Measurements from ENCODE around the gene C1orf74. TPM values are rescaled to one million over a fixed set of nuclear protein-coding genes. Genes with fewer than 3 reads are reported as not detected.

Gene C1orf74
- total RNA-seq, 5 donors from 2014 or later (not counting 1 experiment from before 2014, with no cell fraction given) = 0.58 to 1.3 (median 1.2) TPM

- no peak overlapping the region for H3K27ac ChIP-seq (ENCODE audit: low read length)
- Mint-ChIP-seq H3K27me3 (no peaks in the 10 kb centered on the region), H3K4me1 (peaks cover 62 to 73% (median 67%) of the 10 kb centered on the region in 3 donors), H3K4me3 (peak overlapping the region in 1 of 3 donors; percentile 68), H3K9me3 (no peaks in the 10 kb centered on the region), H3K36me3 (no peaks in the 10 kb centered on the region), H3K27ac (peak overlapping the region; percentile 76 to 82)
- no peaks in the 10 kb centered on the region for H3K36me3 ChIP-seq (ENCODE audit: control insufficient read depth in 2 of 2, extremely low read depth in 1 of 2, insufficient read depth in 1 of 2, low read length in 1 of 2)
- no peaks in the 10 kb centered on the region for H3K9me3 ChIP-seq
- DNase-seq (no peak), ATAC-seq (replicated peaks in 1 of 4) (no peak)
- H3K27me3 ChIP-seq (replicated peaks in 1 of 2; ENCODE audit: control insufficient read depth in 2 of 2, extremely low read depth in 1 of 2, insufficient read depth in 2 of 2, low read length in 1 of 2) = no peaks in the 10 kb centered on the region
- no CpG with 5 or more reads among the region's 6 CpGs for WGBS (ENCODE audit: insufficient coverage)
- ChIA-PET CTCF (interaction anchor here (1.1 to 3.2 kb wide), 8 partner anchors 10 to 180 kb away, joined by 3 to 34 read pairs (median 5); partner anchors contain the start of gene C1orf74 (in 1 of the 2)), POLR2A (interaction anchor here (0.5 to 1.0 kb wide), 3 partner anchors 18 to 58 kb away, joined by 3 to 8 read pairs (median 5); no protein-coding TSS in a partner anchor)
- H3K4me3 ChIP-seq (ENCODE audit: control insufficient read depth in 1 of 2, extremely low read depth in 1 of 2, low read length in 1 of 2) = no peak overlapping the region
- peaks cover 38 to 53% of the 10 kb centered on the region in 2 experiments for H3K4me1 ChIP-seq (ENCODE audit: control insufficient read depth in 1 of 2, extremely low read depth in 1 of 2, insufficient read depth in 2 of 2, low read length in 2 of 2)
Observed at GRCh38 chr1:209749670-209750323, 34.6 kb downstream of the C1orf74 start.

- Histone ChIP-seq H3K27me3 (replicated peaks in 1 of 2; ENCODE audit: control insufficient read depth in 2 of 2, extremely low read depth in 1 of 2, insufficient read depth in 2 of 2, low read length in 1 of 2) (no peaks in the 10 kb centered on the region), H3K9me3 (no peaks in the 10 kb centered on the region), H3K36me3 (ENCODE audit: control insufficient read depth in 2 of 2, extremely low read depth in 1 of 2, insufficient read depth in 1 of 2, low read length in 1 of 2) (no peaks in the 10 kb centered on the region), H3K4me1 (ENCODE audit: control insufficient read depth in 1 of 2, extremely low read depth in 1 of 2, insufficient read depth in 2 of 2, low read length in 2 of 2) (peaks cover 38 to 48% of the 10 kb centered on the region in 2 experiments), H3K4me3 (ENCODE audit: control insufficient read depth in 1 of 2, extremely low read depth in 1 of 2, low read length in 1 of 2) (no peak overlapping the region), H3K27ac (ENCODE audit: low read length) (peak overlapping the region; percentile 45)
- H3K36me3 Mint-ChIP-seq = no peaks in the 10 kb centered on the region
- peak overlapping the region in 1 of 3 donors; percentile 37 for H3K4me3 Mint-ChIP-seq
- peaks cover 60 to 70% (median 62%) of the 10 kb centered on the region in 3 donors for H3K4me1 Mint-ChIP-seq
- no CpG with 5 or more reads among the region's 2 CpGs for WGBS (ENCODE audit: insufficient coverage)
- no peaks in the 10 kb centered on the region for H3K27me3 Mint-ChIP-seq
- no peaks in the 10 kb centered on the region for H3K9me3 Mint-ChIP-seq
- CTCF ChIA-PET = interaction anchor here (1.1 to 3.2 kb wide), 11 partner anchors 10 to 179 kb away, joined by 3 to 34 read pairs (median 5); partner anchors contain the start of gene C1orf74 (in 1 of the 2)
- POLR2A ChIA-PET = interaction anchor here in 1 of 2 donors (1.0 kb wide), 1 partner anchor 19 kb away, joined by 5 read pairs; no protein-coding TSS in a partner anchor
- ATAC-seq (replicated peaks in 1 of 4) (no peak), DNase-seq (no peak)
- peak overlapping the region; percentile 76 to 82 for H3K27ac Mint-ChIP-seq
Observed at GRCh38 chr1:209749205-209749604, 35.2 kb downstream of the C1orf74 start.

DNA sequence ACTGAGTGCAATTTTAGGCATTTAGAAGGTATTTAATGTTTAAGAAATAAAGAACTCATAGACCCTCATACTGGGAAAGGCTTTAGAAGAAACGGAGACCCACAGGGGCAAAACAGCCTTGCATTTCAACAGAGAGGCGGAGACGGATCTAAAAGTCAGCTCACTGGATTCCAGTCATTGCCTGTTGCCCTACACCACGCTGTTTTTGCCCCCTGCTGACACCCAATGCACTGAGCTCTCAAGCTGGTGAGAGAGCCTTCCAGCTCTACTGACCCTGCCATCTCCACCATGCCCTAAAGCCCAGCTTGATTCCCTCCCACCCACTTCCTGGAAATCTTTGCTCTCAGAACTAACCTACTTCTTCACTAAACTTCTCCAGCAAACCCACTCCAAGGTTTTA, 35.7 kb downstream of the C1orf74 start:
- no peaks in the 10 kb centered on the region for H3K27me3 Mint-ChIP-seq
- Histone ChIP-seq H3K27ac (ENCODE audit: low read length) (peak overlapping the region; percentile 45), H3K9me3 (no peaks in the 10 kb centered on the region), H3K4me3 (ENCODE audit: control insufficient read depth in 1 of 2, extremely low read depth in 1 of 2, low read length in 1 of 2) (no peak overlapping the region), H3K27me3 (replicated peaks in 1 of 2; ENCODE audit: control insufficient read depth in 2 of 2, extremely low read depth in 1 of 2, insufficient read depth in 2 of 2, low read length in 1 of 2) (no peaks in the 10 kb centered on the region), H3K36me3 (ENCODE audit: control insufficient read depth in 2 of 2, extremely low read depth in 1 of 2, insufficient read depth in 1 of 2, low read length in 1 of 2) (no peaks in the 10 kb centered on the region), H3K4me1 (ENCODE audit: control insufficient read depth in 1 of 2, extremely low read depth in 1 of 2, insufficient read depth in 2 of 2, low read length in 2 of 2) (peaks cover 38 to 47% of the 10 kb centered on the region in 2 experiments)
- H3K4me1 Mint-ChIP-seq = peaks cover 54 to 64% (median 56%) of the 10 kb centered on the region in 3 donors
- peak overlapping the region in 2 of 3 donors; percentile 77 to 87 for H3K4me3 Mint-ChIP-seq
- CTCF ChIA-PET = interaction anchor here (0.6 to 4.1 kb wide), 18 partner anchors 8 to 183 kb away, joined by 3 to 34 read pairs (median 4); partner anchors contain the start of genes C1orf74 (in 1 of the 2) and TRAF3IP3 (in 1 of the 2)
- H3K9me3 Mint-ChIP-seq = no peaks in the 10 kb centered on the region
- ATAC-seq (replicated peaks in 1 of 4) = no peak
- H3K36me3 Mint-ChIP-seq = no peaks in the 10 kb centered on the region
- H3K27ac Mint-ChIP-seq = peak overlapping the region; percentile 97 to 98
- WGBS (ENCODE audit: insufficient coverage) = 77% methylated on average over 4 of the region's 4 CpGs
- DNase-seq = no peak
- POLR2A ChIA-PET = no interaction called here

GRCh38 chr1:209747580-209748262, 36.6 kb downstream of the C1orf74 start:
- DNase-seq (peak; percentile 53 to 85 (median 74)), ATAC-seq (replicated peaks in 1 of 4) (peak; percentile 79 to 86 (median 85))
- Histone ChIP-seq H3K27ac (ENCODE audit: low read length) (peak overlapping the region; percentile 45), H3K4me3 (ENCODE audit: control insufficient read depth in 1 of 2, extremely low read depth in 1 of 2, low read length in 1 of 2) (peak overlapping the region; percentile 56 to 71), H3K4me1 (ENCODE audit: control insufficient read depth in 1 of 2, extremely low read depth in 1 of 2, insufficient read depth in 2 of 2, low read length in 2 of 2) (peaks cover 36 to 43% of the 10 kb centered on the region in 2 experiments), H3K27me3 (replicated peaks in 1 of 2; ENCODE audit: control insufficient read depth in 2 of 2, extremely low read depth in 1 of 2, insufficient read depth in 2 of 2, low read length in 1 of 2) (no peaks in the 10 kb centered on the region), H3K9me3 (no peaks in the 10 kb centered on the region), H3K36me3 (ENCODE audit: control insufficient read depth in 2 of 2, extremely low read depth in 1 of 2, insufficient read depth in 1 of 2, low read length in 1 of 2) (no peaks in the 10 kb centered on the region)
- CTCF ChIA-PET = interaction anchor here (0.6 to 4.1 kb wide), 17 partner anchors 8 to 182 kb away, joined by 3 to 34 read pairs (median 4); partner anchors contain the start of genes TRAF3IP3 (in 2 of the 2) and C1orf74 (in 1 of the 2)
- H3K4me3 Mint-ChIP-seq = peak overlapping the region; percentile 77 to 87 (median 87)
- POLR2A ChIA-PET = no interaction called here
- peak overlapping the region; percentile 97 to 98 for H3K27ac Mint-ChIP-seq
- no peaks in the 10 kb centered on the region for H3K9me3 Mint-ChIP-seq
- no peaks in the 10 kb centered on the region for H3K27me3 Mint-ChIP-seq
- peaks cover 49 to 60% (median 54%) of the 10 kb centered on the region in 3 donors for H3K4me1 Mint-ChIP-seq
- no peaks in the 10 kb centered on the region for H3K36me3 Mint-ChIP-seq
- 15% methylated on average over 35 of the region's 37 CpGs for WGBS (ENCODE audit: insufficient coverage)

GRCh38 chr1:209746451-209747165, 37.8 kb downstream of the C1orf74 start:
- H3K27me3 ChIP-seq (replicated peaks in 1 of 2; ENCODE audit: control insufficient read depth in 2 of 2, extremely low read depth in 1 of 2, insufficient read depth in 2 of 2, low read length in 1 of 2) = no peaks in the 10 kb centered on the region
- H3K27me3 Mint-ChIP-seq = no peaks in the 10 kb centered on the region
- 91% methylated on average over 2 of the region's 4 CpGs for WGBS (ENCODE audit: insufficient coverage)
- peaks cover 27 to 34% of the 10 kb centered on the region in 2 experiments for H3K4me1 ChIP-seq (ENCODE audit: control insufficient read depth in 1 of 2, extremely low read depth in 1 of 2, insufficient read depth in 2 of 2, low read length in 2 of 2)
- CTCF ChIA-PET = interaction anchor here (1.0 to 4.1 kb wide), 4 partner anchors 9 to 23 kb away, joined by 3 to 21 read pairs (median 13); partner anchors contain the start of gene TRAF3IP3 (in 2 of the 2)
- ATAC-seq (replicated peaks in 1 of 4) (no peak), DNase-seq (no peak)
- H3K27ac ChIP-seq (ENCODE audit: low read length) = no peak overlapping the region
- peak overlapping the region; percentile 97 to 98 for H3K27ac Mint-ChIP-seq
- peaks cover 47 to 58% (median 48%) of the 10 kb centered on the region in 3 donors for H3K4me1 Mint-ChIP-seq
- H3K9me3 Mint-ChIP-seq = no peaks in the 10 kb centered on the region
- no peak overlapping the region for H3K4me3 ChIP-seq (ENCODE audit: control insufficient read depth in 1 of 2, extremely low read depth in 1 of 2, low read length in 1 of 2)
- H3K36me3 Mint-ChIP-seq = no peaks in the 10 kb centered on the region
- POLR2A ChIA-PET = no interaction called here
- peak overlapping the region in 1 of 3 donors; percentile 77 for H3K4me3 Mint-ChIP-seq
- no peaks in the 10 kb centered on the region for H3K9me3 ChIP-seq
- H3K36me3 ChIP-seq (ENCODE audit: control insufficient read depth in 2 of 2, extremely low read depth in 1 of 2, insufficient read depth in 1 of 2, low read length in 1 of 2) = no peaks in the 10 kb centered on the region

DNA sequence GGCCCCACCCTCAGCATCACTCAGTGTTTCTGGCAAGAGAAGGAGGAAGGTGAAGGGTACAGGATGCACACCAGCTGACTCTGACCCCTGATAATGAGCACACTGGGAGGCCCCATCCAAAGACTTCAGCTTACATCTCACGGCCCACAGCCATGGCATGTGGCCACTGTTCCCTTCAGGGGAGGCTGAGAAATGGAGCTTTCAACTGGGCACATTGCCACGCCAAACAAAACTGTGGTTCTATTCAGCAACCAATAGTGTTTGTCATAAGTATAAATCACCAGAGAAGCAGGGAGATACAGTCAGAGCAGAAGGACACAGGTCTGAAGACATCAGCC, 41.2 kb downstream of the C1orf74 start:
- no peak overlapping the region for H3K4me3 ChIP-seq (ENCODE audit: control insufficient read depth in 1 of 2, extremely low read depth in 1 of 2, low read length in 1 of 2)
- Mint-ChIP-seq H3K36me3 (no peaks in the 10 kb centered on the region), H3K27ac (no peak overlapping the region), H3K9me3 (no peaks in the 10 kb centered on the region), H3K4me1 (peaks cover 20 to 33% (median 24%) of the 10 kb centered on the region in 3 donors), H3K4me3 (no peak overlapping the region), H3K27me3 (no peaks in the 10 kb centered on the region)
- POLR2A ChIA-PET = no interaction called here
- CTCF ChIA-PET = no interaction called here
- WGBS (ENCODE audit: insufficient coverage) = 86% methylated on average over 1 of the region's 2 CpGs
- H3K4me1 ChIP-seq (ENCODE audit: control insufficient read depth in 1 of 2, extremely low read depth in 1 of 2, insufficient read depth in 2 of 2, low read length in 2 of 2) = peaks cover 3 to 11% of the 10 kb centered on the region in 2 experiments
- H3K27me3 ChIP-seq (replicated peaks in 1 of 2; ENCODE audit: control insufficient read depth in 2 of 2, extremely low read depth in 1 of 2, insufficient read depth in 2 of 2, low read length in 1 of 2) = no peaks in the 10 kb centered on the region
- no peak for ATAC-seq (replicated peaks in 1 of 4)
- no peaks in the 10 kb centered on the region for H3K36me3 ChIP-seq (ENCODE audit: control insufficient read depth in 2 of 2, extremely low read depth in 1 of 2, insufficient read depth in 1 of 2, low read length in 1 of 2)
- no peak for DNase-seq
- no peaks in the 10 kb centered on the region for H3K9me3 ChIP-seq
- no peak overlapping the region for H3K27ac ChIP-seq (ENCODE audit: low read length)

All from T-cell (primary cell).